NCI-H1436 treated with DMSO at 0.1 percent for 48 hours (cell line): Measurements from ENCODE around the gene OR5P2.
"Not testable (repeated sequence)": the region's sequence is repeated elsewhere in the genome, so short reads cannot be mapped to it uniquely, and the experiment has no call there.

ENCODE experiments used
- DNase-seq: peaks from one replicate; lab custom pipeline; 2025; lab: John Stamatoyannopoulos, UW

Gene OR5P2, protein sequence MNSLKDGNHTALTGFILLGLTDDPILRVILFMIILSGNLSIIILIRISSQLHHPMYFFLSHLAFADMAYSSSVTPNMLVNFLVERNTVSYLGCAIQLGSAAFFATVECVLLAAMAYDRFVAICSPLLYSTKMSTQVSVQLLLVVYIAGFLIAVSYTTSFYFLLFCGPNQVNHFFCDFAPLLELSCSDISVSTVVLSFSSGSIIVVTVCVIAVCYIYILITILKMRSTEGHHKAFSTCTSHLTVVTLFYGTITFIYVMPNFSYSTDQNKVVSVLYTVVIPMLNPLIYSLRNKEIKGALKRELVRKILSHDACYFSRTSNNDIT

DNA sequence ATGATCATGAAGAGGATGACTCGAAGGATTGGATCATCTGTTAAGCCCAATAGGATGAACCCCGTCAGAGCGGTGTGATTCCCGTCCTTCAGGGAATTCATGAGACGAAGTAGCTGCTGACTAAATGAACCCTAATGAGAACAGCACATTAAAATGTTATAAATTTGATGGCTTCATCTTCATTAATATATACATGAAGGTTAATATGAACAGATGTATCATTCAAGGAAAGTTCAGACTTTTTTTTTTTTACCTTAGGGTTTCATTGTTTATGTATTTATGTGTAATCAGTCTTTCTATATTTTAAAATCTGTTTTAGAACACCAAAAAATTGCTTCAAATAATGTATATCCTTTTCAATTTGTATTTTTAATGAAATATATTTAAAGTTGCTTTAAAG, at the start of gene OR5P2:
Gene OR5P2, minus strand, starts transcription at position 101 of the 400 bp plus-strand sequence. Its CDS starts 0 bp downstream, at position 101.
- DNase-seq = no peak

DNA sequence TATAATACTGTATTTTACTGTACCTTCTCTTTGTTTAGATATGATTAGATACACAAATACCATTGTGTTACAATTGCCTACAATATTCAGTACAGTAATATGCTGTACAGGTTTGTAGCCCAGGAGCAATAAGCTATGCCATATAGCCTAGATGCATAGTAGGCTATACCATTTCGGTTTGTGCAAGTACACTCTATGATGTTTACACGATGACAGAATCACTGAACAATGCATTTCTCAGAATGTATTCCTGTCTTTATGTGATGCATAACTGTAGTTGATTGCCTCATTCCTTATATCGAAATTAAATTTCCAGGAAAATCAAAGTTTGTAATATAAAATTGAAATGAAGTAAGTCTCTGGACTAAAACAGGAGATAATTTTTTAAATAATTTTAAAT, 49.3 kb upstream of the OR5P2 start:
- DNase-seq = no peak

DNA sequence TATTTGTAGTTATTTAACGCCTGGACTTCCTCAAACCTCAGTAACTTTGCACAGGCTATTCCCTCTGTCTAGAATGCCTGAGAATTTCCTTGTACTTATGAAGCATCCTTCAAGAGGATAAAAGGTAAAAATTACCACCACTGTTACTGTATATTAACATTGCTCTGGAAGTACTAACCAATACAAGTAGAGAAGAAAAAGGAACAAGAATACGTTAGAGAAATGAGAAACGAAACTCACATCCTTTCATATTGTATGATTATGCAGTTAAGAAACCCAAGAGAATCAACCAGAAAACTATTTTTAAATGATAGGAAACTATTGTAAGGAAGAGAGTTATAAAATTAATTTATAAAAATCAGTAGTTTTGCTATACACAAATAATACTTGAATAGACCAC, 48.2 kb upstream of the OR5P2 start:
- DNase-seq = no peak

DNA sequence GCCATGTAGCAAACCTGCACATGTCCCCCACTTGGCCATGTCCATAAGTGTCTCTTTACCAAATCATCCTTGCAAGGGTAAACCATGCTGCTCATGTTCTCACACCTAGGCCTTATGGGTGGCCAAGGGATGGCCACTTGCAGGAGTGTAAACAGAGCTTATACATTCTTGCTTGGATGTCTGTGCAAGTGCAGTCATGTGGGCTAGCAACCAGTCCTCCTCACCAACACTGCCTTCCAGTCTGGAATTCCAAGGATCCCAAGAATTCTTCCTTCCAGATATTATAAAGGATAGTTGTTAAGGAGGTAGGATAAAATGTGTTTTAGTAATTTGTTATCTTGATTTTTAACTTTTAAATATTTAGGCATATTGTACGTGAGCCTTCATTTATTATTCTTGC, 47.8 kb upstream of the OR5P2 start:
- no peak for DNase-seq

DNA sequence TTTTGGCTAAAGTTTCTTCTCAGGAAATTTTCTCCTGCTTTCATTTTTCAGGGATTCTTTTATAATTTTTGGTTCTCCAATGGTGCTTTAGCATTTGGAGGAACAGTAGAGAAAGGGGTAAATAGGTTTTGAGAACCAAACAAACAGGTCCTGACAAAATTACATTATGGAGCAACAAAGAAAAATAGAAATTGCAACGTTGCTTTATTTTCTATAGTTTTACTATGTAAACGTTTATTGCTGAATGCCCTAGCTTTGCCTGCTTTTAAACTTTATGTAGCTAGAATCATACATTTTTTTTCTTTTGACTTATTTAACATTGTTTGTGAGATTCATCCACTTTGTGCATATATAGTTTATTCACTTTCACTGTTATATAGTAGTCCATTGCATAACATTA, 43.8 kb upstream of the OR5P2 start:
- DNase-seq = no peak

DNA sequence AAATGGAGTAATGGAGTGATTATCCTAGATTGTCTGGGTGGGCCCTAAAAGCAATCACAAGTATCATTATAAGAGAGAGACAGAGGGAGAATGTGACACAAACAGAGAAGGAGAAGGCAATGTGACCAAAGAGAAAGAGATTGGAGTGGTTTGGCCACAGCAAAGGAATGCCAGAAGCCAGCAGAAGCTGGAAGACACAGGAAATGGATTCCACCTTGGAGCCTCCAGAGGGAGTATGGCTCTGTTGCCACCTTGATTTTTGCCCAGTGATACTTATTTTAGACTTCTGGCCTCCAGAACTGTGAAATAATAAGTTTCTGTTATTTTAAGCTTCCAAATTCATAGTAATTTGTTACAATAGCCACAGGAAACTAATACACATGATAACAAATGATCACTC, 36.8 kb upstream of the OR5P2 start:
- DNase-seq = no peak

DNA sequence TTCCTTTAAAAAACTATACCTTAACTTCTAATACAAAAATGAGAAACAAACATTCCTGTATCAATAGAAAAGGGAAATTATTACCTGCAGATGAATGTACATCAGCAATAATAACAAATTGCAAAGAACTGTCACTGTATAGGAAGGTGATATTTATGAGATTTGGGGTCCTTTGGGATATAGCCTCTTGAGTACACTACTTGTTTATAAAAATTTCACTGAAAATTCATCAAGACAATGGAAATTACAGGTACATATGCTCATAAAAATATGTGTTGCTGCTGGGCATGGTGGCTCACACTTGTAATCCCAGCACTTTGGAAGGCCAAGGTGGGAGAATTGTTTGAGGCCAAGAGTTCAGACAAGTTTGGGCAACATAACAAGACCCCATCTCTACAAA, 34.0 kb upstream of the OR5P2 start, which contains the start of gene OR5P3:
Gene OR5P3, minus strand, starts transcription at position 101 of the 400 bp plus-strand sequence.
- DNase-seq = no peak

DNA sequence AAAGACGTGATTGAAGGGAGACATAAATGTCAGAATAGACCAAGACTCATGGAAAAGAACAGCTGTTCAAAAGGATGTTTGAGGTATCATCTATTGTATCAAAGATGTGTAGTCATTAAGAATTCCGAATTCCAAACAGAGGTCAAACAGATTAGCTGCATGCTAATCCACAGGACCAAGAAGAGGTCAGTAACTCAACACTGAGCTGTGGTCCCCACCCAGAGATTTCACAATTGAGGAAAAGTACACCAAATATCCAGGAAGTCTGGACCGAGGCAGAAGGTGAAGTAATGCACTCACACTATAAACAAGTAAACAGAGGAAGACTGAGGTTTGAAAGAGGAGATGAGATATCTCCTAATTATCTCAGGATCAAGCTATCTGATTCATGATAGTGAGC, 29.6 kb upstream of the OR5P2 start:
- DNase-seq = no peak

DNA sequence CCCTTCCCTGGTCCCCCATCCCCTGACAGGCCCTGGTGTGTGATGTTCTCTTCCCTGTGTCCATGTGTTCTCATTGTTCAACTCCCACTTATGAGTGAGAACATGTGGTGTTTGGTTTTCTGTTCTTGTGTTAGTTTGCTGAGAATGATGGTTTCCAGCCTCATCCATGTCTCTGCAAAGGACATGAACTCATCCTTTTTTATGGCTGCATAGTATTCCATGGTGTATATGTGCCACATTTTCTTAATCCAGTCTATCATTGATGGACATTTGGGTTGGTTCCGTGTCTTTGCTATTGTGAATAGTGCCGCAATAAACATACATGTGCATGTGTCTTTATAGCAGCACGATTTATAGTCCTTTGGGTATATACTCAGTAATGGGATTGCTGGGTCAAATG, 23.7 kb upstream of the OR5P2 start:
- DNase-seq = not testable (repeated sequence)

DNA sequence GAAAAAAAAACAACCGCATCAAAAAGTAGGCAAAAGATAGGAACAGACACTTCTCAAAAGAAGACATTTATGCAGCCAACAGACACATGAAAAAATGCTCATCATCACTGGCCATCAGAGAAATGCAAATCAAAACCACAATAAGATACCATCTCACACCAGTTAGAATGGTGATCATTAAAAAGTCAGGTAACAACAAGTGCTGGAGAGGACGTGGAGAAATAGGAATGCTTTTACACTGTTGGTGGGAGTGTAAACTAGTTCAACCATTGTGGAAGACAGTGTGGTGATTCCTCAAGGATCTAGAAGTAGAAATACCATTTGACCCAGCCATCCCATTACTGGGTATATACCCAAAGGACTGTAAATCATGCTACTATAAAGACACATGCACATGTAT, 18.2 kb upstream of the OR5P2 start:
- not testable (repeated sequence) for DNase-seq

DNA sequence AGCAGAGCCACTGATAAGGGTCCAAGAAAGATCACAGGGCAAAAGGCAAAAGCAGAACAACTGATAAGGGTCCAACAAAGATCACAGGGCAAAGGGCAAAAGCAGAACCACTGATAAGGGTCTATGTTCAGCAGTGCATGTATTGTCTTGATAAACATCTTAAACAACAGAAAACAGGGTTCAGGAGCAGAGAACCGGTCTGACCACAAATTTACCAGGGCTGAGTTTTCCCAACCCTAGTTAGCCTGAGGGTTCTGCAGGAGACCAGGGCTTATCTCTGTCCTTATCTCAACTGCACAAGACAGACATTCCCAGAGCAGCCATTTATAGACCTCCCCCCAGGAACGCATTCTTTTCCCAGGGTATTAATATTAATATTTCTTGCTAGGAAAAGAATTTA, 13.6 kb upstream of the OR5P2 start:
- not testable (repeated sequence) for DNase-seq

DNA sequence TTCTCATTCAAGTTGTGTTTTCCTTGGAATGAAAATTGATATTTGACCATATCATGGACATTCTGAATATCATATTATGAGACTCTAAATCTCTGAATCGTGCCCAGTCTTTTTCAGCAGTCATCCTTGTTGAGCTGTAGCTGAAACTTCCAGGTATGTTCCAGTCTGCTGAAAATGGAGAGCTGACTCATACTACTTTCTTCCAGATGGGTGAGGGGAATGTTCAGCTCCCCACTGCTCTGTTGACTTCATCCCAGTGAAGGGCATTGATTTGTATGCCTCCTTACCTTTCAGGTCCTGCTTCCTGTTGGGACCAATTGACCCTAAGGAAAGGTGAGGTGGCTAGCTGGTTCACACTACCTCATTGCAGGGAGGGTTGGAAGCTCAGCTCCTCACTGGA, 3.5 kb downstream of the OR5P2 start:
- no peak for DNase-seq

DNA sequence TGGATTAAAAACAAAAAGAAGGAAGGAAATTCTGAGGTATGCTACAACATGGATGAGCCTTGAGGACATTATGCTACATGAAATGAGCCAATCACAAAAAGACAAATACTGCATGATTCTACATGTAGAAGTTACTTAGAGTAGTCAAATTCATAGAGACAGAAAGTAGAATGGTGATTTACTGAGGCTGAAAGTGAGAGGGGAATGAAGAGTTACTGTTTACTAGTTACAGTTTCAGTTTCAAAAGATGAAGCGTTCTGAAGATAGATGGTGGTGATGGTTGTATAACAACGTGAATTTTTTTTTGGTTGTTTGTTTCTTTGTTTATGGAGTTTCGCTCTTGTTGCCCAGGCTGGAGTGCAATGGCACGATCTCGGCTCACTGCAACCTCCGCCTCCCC, 9.5 kb downstream of the OR5P2 start:
- no peak for DNase-seq

DNA sequence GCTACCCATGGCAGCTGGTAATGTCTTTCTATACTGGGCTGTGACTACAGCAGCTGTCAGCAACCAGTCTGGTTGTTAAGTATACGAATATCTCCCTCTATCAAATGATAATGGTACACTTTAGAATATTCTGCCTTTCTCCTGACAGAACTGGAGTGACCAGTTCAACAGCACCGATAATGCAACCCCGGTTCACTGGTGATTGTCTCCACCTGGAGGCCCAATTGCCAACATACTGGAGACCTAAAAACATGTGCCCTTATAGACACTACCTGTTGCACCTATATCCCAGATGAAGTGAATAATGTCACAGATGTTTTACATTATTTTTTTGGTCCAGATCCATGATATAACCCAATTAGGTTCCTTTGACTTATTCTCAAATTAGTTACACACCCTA, 21.1 kb downstream of the OR5P2 start:
- DNase-seq = no peak

DNA sequence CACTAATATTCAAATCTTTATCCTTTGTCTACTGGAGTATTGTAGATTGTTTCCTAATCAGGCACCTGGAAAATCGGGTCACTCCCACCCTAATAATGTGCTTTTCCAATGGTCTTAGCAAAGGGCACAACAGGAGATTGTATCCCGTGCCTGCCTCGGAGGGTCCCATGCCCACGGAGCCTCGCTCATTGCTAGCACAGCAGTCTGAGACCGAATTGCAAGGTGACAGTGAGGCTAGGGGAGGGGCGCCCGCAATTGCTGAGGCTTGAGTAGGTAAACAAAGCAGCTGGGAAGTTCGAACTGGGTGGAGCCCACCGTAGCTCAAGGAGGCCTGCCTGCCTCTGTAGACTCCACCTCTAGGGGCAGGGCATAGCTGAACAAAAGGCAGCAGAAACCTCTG, 32.4 kb downstream of the OR5P2 start:
- not testable (repeated sequence) for DNase-seq

DNA sequence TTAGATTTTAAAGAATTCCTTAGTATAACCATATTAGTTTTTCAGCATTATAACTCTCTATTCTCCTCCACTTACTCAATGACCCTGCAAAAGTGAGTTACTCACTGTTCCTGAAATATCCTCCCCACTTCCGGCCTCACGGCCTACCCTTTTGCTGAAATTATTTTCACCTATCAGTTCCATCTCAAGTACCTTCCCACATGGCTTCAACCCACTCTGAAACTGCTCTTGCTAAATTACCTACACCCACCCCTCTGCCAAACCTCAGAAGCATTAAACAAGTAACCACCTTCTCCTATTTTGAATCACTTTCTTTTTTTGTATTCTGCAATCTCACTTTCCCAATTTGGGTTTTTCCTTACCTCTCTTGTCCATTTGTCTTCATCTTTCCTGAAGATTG, 37.7 kb downstream of the OR5P2 start:
- no peak for DNase-seq

DNA sequence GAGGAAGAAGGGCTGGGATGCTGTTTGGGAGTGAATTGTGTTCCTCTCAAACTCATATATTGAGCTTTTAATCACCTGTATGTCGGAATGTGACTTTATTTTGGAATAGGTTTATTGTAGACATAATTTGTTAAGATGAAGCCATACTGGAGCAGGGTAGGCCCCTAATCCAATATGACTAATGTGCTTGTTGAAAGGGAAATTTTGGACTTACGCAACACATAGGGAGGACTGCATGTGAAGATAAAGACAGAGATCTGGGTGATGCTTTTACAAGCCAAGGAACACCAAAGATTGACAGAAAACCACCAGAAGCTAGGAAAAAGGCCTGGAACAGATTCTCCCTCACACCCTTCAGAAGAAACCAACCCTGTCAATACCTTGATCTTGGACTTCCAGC, 47.3 kb downstream of the OR5P2 start:
- DNase-seq = no peak
